GM19035 (cell line): Measurements from ENCODE around the gene FAM90A1.
"Not testable (repeated sequence)": the region's sequence is repeated elsewhere in the genome, so short reads cannot be mapped to it uniquely, and the experiment has no call there.

Experiments
- ATAC-seq: cut with Tn5 transposase; IDR thresholded peaks from one replicate; pipeline ENCODE4 v1.9.1; 2021; ENCODE audit not compliant: unreplicated experiment

FAM90A1 gene

GRCh38 chr12:8226992-8227731, at the start of gene FAM90A1:
Gene FAM90A1, minus strand, starts transcription at chr12:8227618. Its CDS starts 2,786 bp downstream, at chr12:8224832.
- ATAC-seq = not testable (repeated sequence)

- ATAC-seq = not testable (repeated sequence)
Measured at GRCh38 chr12:8276397-8276796, 49.0 kb upstream of the FAM90A1 start.

- not testable (repeated sequence) for ATAC-seq
Measured at GRCh38 chr12:8266706-8267105, 39.3 kb upstream of the FAM90A1 start.

GRCh38 chr12:8264236-8264635, 36.8 kb upstream of the FAM90A1 start:
- not testable (repeated sequence) for ATAC-seq

- ATAC-seq = not testable (repeated sequence)
Measured at GRCh38 chr12:8261111-8261554, 33.7 kb upstream of the FAM90A1 start.

GRCh38 chr12:8256356-8256755, 28.9 kb upstream of the FAM90A1 start:
- not testable (repeated sequence) for ATAC-seq

- not testable (repeated sequence) for ATAC-seq
Measured at GRCh38 chr12:8254705-8255104, 27.3 kb upstream of the FAM90A1 start.

GRCh38 chr12:8252056-8252818, 24.8 kb upstream of the FAM90A1 start:
- not testable (repeated sequence) for ATAC-seq

GRCh38 chr12:8251616-8252015, 24.2 kb upstream of the FAM90A1 start:
- not testable (repeated sequence) for ATAC-seq

- not testable (repeated sequence) for ATAC-seq
Measured at GRCh38 chr12:8246941-8247535, 19.6 kb upstream of the FAM90A1 start.

- ATAC-seq = not testable (repeated sequence)
Measured at GRCh38 chr12:8243682-8244161, 16.3 kb upstream of the FAM90A1 start.

- ATAC-seq = peak; percentile 94
Measured at GRCh38 chr12:8242880-8243681, 15.7 kb upstream of the FAM90A1 start.

GRCh38 chr12:8242622-8242879, 15.1 kb upstream of the FAM90A1 start:
- ATAC-seq = peak; percentile 16

GRCh38 chr12:8241917-8242621, 14.7 kb upstream of the FAM90A1 start:
- ATAC-seq = not testable (repeated sequence)

- not testable (repeated sequence) for ATAC-seq
Measured at GRCh38 chr12:8240340-8241114, 13.1 kb upstream of the FAM90A1 start.

GRCh38 chr12:8237031-8237430, 9.6 kb upstream of the FAM90A1 start:
- not testable (repeated sequence) for ATAC-seq

- ATAC-seq = not testable (repeated sequence)
Measured at GRCh38 chr12:8235316-8236157, 8.1 kb upstream of the FAM90A1 start.

GRCh38 chr12:8234746-8235145, 7.3 kb upstream of the FAM90A1 start:
- ATAC-seq = not testable (repeated sequence)
